GM21515 (cell line): ENCODE results near the gene EGFL8.
A peak's percentile ranks its signal among the peaks of the same experiment; 100 is the strongest.
"Not testable (repeated sequence)": the region's sequence is repeated elsewhere in the genome, so short reads cannot be mapped to it uniquely, and the experiment has no call there.

Experiments used
- ATAC-seq: cut with Tn5 transposase; IDR thresholded peaks from one replicate; pipeline ENCODE4 v1.9.1; 2021; ENCODE audit not compliant: unreplicated experiment

EGFL8 gene

GRCh38 chr6:32164295-32164694 lies at the start of gene EGFL8:
TSS of gene EGFL8 (plus strand) at chr6:32164595. CDS start at chr6:32166166, 1,571 bp downstream.
- ATAC-seq: no peak

GRCh38 chr6:32114796-32115195 lies 49.6 kb upstream of the EGFL8 start:
- ATAC-seq: no peak

GRCh38 chr6:32115623-32116022 lies 48.8 kb upstream of the EGFL8 start:
- ATAC-seq: no peak

- ATAC-seq: no peak
Measured at GRCh38 chr6:32116674-32117073, 47.7 kb upstream of the EGFL8 start.

GRCh38 chr6:32117461-32117860 lies 46.9 kb upstream of the EGFL8 start:
- ATAC-seq: no peak

GRCh38 chr6:32118782-32119628 lies 45.4 kb upstream of the EGFL8 start:
- no peak for ATAC-seq

GRCh38 chr6:32120573-32121059 lies 43.8 kb upstream of the EGFL8 start:
- no peak for ATAC-seq

- ATAC-seq: no peak
Measured at GRCh38 chr6:32123681-32124080, 40.7 kb upstream of the EGFL8 start.

GRCh38 chr6:32126880-32127279 lies 37.5 kb upstream of the EGFL8 start:
- no peak for ATAC-seq

GRCh38 chr6:32127409-32127716 lies 37.0 kb upstream of the EGFL8 start:
- ATAC-seq: no peak

GRCh38 chr6:32127717-32128592 lies 36.4 kb upstream of the EGFL8 start, which contains the start of gene ATF6B:
TSS of gene ATF6B (minus strand) at chr6:32128246. CDS start at chr6:32128207, 39 bp downstream.
- ATAC-seq: peak; percentile 82

GRCh38 chr6:32128751-32129296 lies 35.6 kb upstream of the EGFL8 start:
- no peak for ATAC-seq

GRCh38 chr6:32129297-32130088 lies 34.9 kb upstream of the EGFL8 start:
- ATAC-seq: peak; percentile 12

- no peak for ATAC-seq
Measured at GRCh38 chr6:32131439-32131948, 32.9 kb upstream of the EGFL8 start.

- ATAC-seq: no peak
Measured at GRCh38 chr6:32132110-32132509, 32.3 kb upstream of the EGFL8 start.

- no peak for ATAC-seq
Measured at GRCh38 chr6:32133786-32134185, 30.6 kb upstream of the EGFL8 start.

GRCh38 chr6:32137454-32137853 lies 26.9 kb upstream of the EGFL8 start:
- no peak for ATAC-seq

GRCh38 chr6:32139590-32139989 lies 24.8 kb upstream of the EGFL8 start:
- ATAC-seq: no peak

- ATAC-seq: no peak
Measured at GRCh38 chr6:32140420-32141046, 23.9 kb upstream of the EGFL8 start.

GRCh38 chr6:32144238-32144637 lies 20.2 kb upstream of the EGFL8 start:
- not testable (repeated sequence) for ATAC-seq
